ENCODE results near the gene AHDC1. TPM values are rescaled to one million over a fixed set of nuclear protein-coding genes. Genes with fewer than 3 reads are reported as not detected.

Gene AHDC1
- total RNA-seq, 4 donors from 2014 or later, result 25.5 to 91.4 (median 47.8) TPM

DNA sequence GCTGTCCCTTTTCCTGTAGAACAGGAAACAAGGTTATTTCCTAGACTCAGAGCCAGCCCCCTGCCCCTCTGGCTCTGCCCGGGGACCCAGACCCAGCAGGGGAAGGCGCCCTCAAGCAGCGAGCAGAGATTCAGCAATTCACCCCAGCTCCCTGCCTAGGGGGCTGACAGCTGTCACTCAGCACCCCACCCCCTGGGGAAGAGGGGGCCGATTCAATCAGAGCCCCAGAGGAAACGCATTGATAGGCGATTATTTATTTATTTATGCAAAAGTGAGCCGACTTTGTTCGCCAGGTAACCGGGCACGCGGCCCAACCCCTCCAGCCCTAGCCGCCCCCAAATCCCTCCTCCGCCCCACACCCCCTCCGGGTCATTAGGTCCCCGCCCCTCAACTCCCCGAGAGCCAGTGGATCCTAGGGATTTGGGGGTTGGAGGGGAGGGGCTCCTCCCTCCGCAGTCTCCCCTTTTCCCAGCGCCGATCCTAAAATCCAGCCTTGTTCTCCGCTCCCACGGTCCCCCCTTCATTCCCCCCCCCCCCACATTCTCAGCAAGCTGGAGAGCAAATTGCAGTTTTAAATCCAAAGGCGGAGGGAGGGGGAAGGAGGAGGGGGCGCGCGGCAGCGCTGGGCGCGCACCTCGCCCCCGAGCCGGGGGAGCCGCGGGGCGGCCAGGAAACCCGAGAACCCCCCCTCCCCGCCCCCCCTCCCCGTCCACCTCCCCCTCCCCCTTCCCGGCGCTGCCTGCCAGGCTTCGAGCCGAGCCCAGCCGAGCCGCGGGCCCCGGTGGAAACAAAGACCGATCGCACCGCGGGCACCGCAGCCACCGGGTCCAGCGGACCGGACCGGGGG lies 1.3 kb downstream of the AHDC1 start:
- no peaks in the 10 kb centered on the region for H3K9me3 ChIP-seq
- no peaks in the 10 kb centered on the region for H3K27me3 ChIP-seq
- intact Hi-C loops (cut with DNase I), result no loop called here
- no peaks in the 10 kb centered on the region for H3K36me3 ChIP-seq
- 0 to 1% methylated on average over 15 to 23 of the region's 54 CpGs for WGBS, 2 donors
- H3K4me3 ChIP-seq (replicated peaks in 1 of 3), result peak overlapping the region; percentile 72 to 95 (median 88)
- peaks cover 51 to 57% of the 10 kb centered on the region in 2 donors for H3K4me1 ChIP-seq
- DNase-seq, result peak; percentile 71 to 74
- peak overlapping the region; percentile 96 to 98 (median 97) for H3K27ac ChIP-seq
- TF ChIP-seq POLR2A (IDR thresholded peaks at IDR 0.05), result peak in 1 of 2 donors; percentile 3
- TF ChIP-seq, protein P1, sequence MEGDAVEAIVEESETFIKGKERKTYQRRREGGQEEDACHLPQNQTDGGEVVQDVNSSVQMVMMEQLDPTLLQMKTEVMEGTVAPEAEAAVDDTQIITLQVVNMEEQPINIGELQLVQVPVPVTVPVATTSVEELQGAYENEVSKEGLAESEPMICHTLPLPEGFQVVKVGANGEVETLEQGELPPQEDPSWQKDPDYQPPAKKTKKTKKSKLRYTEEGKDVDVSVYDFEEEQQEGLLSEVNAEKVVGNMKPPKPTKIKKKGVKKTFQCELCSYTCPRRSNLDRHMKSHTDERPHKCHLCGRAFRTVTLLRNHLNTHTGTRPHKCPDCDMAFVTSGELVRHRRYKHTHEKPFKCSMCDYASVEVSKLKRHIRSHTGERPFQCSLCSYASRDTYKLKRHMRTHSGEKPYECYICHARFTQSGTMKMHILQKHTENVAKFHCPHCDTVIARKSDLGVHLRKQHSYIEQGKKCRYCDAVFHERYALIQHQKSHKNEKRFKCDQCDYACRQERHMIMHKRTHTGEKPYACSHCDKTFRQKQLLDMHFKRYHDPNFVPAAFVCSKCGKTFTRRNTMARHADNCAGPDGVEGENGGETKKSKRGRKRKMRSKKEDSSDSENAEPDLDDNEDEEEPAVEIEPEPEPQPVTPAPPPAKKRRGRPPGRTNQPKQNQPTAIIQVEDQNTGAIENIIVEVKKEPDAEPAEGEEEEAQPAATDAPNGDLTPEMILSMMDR (IDR thresholded peaks at IDR 0.05), result no peak

DNA sequence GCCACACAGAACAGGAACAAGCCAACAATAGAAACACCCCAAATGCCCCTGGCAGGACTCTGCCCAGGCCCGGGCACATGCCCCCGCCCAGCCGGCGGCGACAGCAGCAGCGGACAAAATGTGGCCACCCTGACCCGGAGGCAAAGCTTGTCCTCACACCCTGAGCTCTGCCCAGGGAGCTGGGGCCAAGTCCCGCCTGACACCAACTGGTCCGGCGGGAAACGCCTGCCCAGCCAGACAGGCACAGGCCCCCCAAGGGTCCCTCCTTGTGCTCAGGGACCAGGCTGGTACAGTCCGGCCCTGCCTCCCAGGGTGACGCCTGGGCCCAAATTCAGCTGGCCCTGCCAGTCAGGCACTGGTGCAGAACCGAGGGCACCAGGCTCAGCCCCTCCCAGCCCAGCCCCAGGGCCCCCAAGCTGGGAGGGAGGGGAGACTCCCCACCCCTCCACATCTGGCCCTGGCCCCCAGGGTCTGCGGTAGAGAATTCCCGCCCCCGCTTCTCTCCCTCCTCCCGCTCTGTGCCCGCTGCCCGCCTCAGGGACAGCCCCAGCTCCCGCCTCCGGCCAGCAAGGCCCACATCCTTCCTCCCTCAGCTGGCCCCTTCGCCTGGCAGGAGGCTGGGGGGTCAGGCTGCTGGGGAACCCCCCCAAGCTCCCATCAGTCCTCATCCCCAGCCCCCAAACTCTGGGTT lies 2.0 kb downstream of the AHDC1 start:
- 0 to 15% methylated on average over 4 to 5 of the region's 23 CpGs for WGBS, 2 donors
- H3K9me3 ChIP-seq, result no peaks in the 10 kb centered on the region

DNA sequence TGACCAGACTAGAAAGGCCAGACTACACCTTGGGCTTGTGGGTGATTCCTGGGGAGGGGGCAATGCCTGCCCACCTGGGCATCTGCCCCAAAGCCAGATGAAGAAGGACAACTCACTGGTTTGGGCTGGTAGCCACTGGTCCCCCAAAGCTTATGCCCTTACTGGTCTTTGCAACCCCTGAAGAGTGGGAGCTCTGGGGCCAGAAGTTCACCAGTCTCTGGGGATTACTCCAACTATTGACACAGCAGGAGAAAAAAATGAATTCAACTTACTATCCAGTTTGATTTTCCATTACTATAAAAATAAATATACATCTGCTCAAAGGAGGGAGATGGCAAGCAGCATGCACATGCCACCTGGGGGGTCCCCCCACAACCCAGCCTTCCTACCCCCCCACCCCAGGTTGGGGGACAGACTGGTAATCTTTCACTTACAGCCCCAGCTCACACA lies 2.6 kb downstream of the AHDC1 start:
- no peaks in the 10 kb centered on the region for H3K36me3 ChIP-seq
- no peak for DNase-seq
- no peaks in the 10 kb centered on the region for H3K27me3 ChIP-seq
- H3K4me3 ChIP-seq (replicated peaks in 1 of 3), result peak overlapping the region in 1 of 3 donors; percentile 95
- intact Hi-C loops (cut with DNase I), result no loop called here
- TF ChIP-seq, protein P1 (IDR thresholded peaks at IDR 0.05), result no peak
- no peak for TF ChIP-seq POLR2A (IDR thresholded peaks at IDR 0.05)
- H3K9me3 ChIP-seq, result no peaks in the 10 kb centered on the region
- H3K4me1 ChIP-seq, result peaks cover 62 to 67% of the 10 kb centered on the region in 2 donors
- peak overlapping the region; percentile 96 to 98 (median 97) for H3K27ac ChIP-seq

More for the DNA sequence above, 2.0 kb downstream of the AHDC1 start:
- peak; percentile 93 to 96 for DNase-seq
- intact Hi-C loops (cut with DNase I), result no loop called here
- Histone ChIP-seq H3K4me1 (peaks cover 59 to 64% of the 10 kb centered on the region in 2 donors), H3K4me3 (replicated peaks in 1 of 3) (peak overlapping the region; percentile 31 to 95 (median 63)), H3K27me3 (no peaks in the 10 kb centered on the region), H3K27ac (peak overlapping the region; percentile 96 to 98 (median 97)), H3K36me3 (no peaks in the 10 kb centered on the region)
- TF ChIP-seq, protein P1 (IDR thresholded peaks at IDR 0.05), result no peak
- peak in 1 of 2 donors; percentile 55 for TF ChIP-seq POLR2A (IDR thresholded peaks at IDR 0.05)

DNA sequence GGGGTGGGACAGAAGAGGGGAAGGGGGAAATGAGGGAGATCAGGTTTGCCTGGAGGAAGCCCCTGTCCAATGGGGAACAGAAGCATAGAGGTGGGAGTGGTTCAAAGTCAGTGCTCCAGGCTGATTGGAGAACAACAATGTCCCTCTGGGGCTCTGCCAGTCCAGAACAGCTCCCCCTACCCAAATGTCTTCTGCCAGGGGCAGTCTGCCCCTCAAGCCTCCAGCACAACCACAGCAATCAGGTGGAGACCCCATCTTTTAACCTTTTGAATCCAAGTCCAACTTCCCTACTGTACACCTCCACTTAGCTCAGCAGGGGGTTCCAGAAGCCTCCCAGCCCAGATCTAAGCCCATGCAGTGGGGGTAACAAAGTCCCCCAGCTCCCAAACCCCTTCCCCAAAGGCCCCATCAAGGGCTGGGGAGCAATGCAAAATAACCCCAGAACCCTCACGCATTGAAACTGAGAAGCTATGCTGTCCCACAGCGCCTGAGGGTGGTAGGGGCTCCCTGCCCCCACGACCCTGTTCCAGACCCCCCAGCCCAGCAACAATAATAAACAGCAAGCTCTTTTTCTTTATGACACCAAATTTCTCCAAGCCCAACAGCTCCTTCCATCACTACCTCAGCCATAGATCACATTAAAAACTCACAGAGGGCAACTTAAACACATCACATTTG lies 3.3 kb downstream of the AHDC1 start:
- Histone ChIP-seq H3K27me3 (no peaks in the 10 kb centered on the region), H3K4me3 (replicated peaks in 1 of 3) (no peak overlapping the region), H3K9me3 (no peaks in the 10 kb centered on the region), H3K27ac (peak overlapping the region; percentile 96 to 98 (median 97)), H3K36me3 (no peaks in the 10 kb centered on the region), H3K4me1 (peaks cover 66 to 68% of the 10 kb centered on the region in 2 donors)
- WGBS, 2 donors, result 60 to 61% methylated on average over 3 of the region's 3 CpGs
- intact Hi-C loops (cut with DNase I), result no loop called here
- TF ChIP-seq POLR2A (IDR thresholded peaks at IDR 0.05), result no peak
- TF ChIP-seq, protein P1 (IDR thresholded peaks at IDR 0.05), result no peak
- DNase-seq, result no peak
